ENCODE results near the gene JAK2. TPM values are rescaled to one million over a fixed set of nuclear protein-coding genes. Genes with fewer than 3 reads are reported as not detected.
"Not testable (repeated sequence)": the region's sequence is repeated elsewhere in the genome, so short reads cannot be mapped to it uniquely, and the experiment has no call there.

Gene JAK2
- total RNA-seq, 3 donors from 2014 or later: 17.0 to 24.4 (median 17.5) TPM

- DNase-seq (peak in 1 of 3 donors; percentile 73), ATAC-seq (peak; percentile 97)
- Histone ChIP-seq H3K4me1 (ENCODE audit: low read depth) (no peaks in the 10 kb centered on the region), H3K4me3 (no peak overlapping the region), H3K9me3 (no peaks in the 10 kb centered on the region), H3K36me3 (ENCODE audit: low read depth) (no peaks in the 10 kb centered on the region)
- TF ChIP-seq CTCF (IDR thresholded peaks at IDR 0.05): peak; percentile 6
- intact Hi-C loops (cut with DNase I, micrococcal nuclease): no loop called here
These were observed 104.7 kb downstream of the JAK2 start for GRCh38 chr9:5089737-5090136.

GRCh38 chr9:5095795-5096194, 110.7 kb downstream of the JAK2 start:
- DNase-seq: no peak
- intact Hi-C loops (cut with DNase I, micrococcal nuclease): no loop called here
- no peak for TF ChIP-seq CTCF (IDR thresholded peaks at IDR 0.05)
- H3K36me3 ChIP-seq (ENCODE audit: low read depth): no peaks in the 10 kb centered on the region
- H3K4me3 ChIP-seq: no peak overlapping the region
- no peak for ATAC-seq
- no peaks in the 10 kb centered on the region for H3K9me3 ChIP-seq
- no peaks in the 10 kb centered on the region for H3K4me1 ChIP-seq (ENCODE audit: low read depth)

- intact Hi-C loops (cut with DNase I, micrococcal nuclease): no loop called here
- ATAC-seq (no peak), DNase-seq (no peak)
- H3K4me3 ChIP-seq: no peak overlapping the region
- H3K36me3 ChIP-seq (ENCODE audit: low read depth): no peaks in the 10 kb centered on the region
- no peaks in the 10 kb centered on the region for H3K9me3 ChIP-seq
- no peak for TF ChIP-seq CTCF (IDR thresholded peaks at IDR 0.05)
- no peaks in the 10 kb centered on the region for H3K4me1 ChIP-seq (ENCODE audit: low read depth)
These were observed 114.4 kb downstream of the JAK2 start for GRCh38 chr9:5099466-5099865.

- H3K9me3 ChIP-seq; DNase-seq; ATAC-seq; H3K4me1 ChIP-seq (ENCODE audit: low read depth); H3K36me3 ChIP-seq (ENCODE audit: low read depth); H3K4me3 ChIP-seq; intact Hi-C loops (cut with DNase I, micrococcal nuclease): not testable (repeated sequence)
These were observed 116.1 kb downstream of the JAK2 start for GRCh38 chr9:5101127-5101526.

GRCh38 chr9:5106517-5106916, 121.4 kb downstream of the JAK2 start:
- H3K4me3 ChIP-seq; H3K4me1 ChIP-seq (ENCODE audit: low read depth); DNase-seq; H3K36me3 ChIP-seq (ENCODE audit: low read depth); intact Hi-C loops (cut with DNase I, micrococcal nuclease); H3K9me3 ChIP-seq; ATAC-seq: not testable (repeated sequence)

- Histone ChIP-seq H3K4me3 (no peak overlapping the region), H3K36me3 (ENCODE audit: low read depth) (peaks cover 2% of the 10 kb centered on the region), H3K4me1 (ENCODE audit: low read depth) (no peaks in the 10 kb centered on the region), H3K9me3 (peaks cover 11% of the 10 kb centered on the region)
- TF ChIP-seq CTCF (IDR thresholded peaks at IDR 0.05): no peak
- ATAC-seq: no peak
- intact Hi-C loops (cut with DNase I, micrococcal nuclease): no loop called here
- DNase-seq: peak in 1 of 3 donors; percentile 17
These were observed 126.0 kb downstream of the JAK2 start for GRCh38 chr9:5110867-5111681.
